EL (cell line): Measurements from ENCODE around the gene SRXN1.

Source experiments
- DNase-seq: peaks from one replicate; pipeline ENCODE4 v3.0.0-alpha.2; 2016

Gene SRXN1

DNA sequence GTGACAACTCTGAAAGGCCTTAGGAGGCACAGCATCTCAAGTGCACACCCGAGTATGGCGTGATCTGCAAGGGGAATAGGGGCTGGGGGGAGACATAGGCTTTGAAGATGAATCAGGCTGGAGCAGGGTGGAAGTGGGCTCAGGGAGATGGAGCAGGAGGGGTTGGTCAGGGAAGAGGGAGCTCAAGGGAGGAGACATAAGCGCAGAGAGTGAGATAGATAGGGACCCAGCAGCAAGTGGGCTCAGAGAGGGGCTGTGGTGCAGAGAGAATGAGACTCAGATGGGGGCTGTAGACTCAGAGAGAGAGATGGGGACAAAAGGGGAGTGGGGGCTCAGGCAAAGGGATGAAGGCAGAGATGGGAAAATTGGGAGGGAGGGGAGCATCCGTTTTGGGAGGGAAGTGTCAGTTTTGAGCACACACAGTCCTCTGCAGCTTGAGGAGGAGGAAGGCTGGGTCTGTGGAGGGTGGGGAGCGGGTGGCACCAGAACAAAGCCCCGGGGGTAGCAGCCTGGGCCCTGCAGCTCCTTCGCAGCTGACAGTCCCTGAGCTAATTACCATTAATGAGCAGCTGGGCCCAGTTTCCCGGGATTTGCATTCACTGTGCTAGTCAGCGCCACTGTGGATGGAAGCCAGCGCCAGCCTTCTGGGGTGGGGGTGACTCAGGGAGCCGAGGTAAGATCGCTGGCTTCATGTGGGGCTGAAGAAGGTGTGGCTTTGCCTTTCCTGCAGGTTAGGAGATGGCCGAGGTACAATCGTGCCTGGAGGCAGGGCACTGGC, 18.7 kb downstream of the SRXN1 start:
- no peak for DNase-seq

- peak; percentile 47 for DNase-seq
These were observed 21.9 kb downstream of the SRXN1 start for GRCh38 chr20:631101-631500.

DNA sequence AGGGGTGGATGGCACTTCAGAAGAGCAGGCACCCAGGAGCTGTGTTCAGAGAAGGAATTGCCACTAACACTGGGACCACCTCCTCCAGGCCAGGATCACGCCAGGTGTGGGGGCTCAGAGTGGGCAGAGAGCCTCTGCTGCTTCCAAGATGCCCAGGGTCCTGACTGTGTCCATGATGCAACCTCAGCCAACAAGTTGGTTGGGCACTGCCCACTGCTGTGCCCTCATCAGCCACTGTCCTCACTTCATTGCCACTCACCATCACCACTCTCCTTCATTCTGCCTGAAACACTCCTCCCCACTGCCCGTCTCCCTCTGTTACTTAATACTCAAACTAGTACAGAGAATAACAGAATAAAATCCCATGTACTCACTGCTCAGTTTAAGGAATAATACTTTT, 26.4 kb downstream of the SRXN1 start:
- DNase-seq: no peak

- no peak for DNase-seq
These were observed 27.6 kb downstream of the SRXN1 start for GRCh38 chr20:625360-625932.

- no peak for DNase-seq
These were observed 29.3 kb downstream of the SRXN1 start for GRCh38 chr20:623704-624103.

GRCh38 chr20:623021-623420, 30.0 kb downstream of the SRXN1 start:
- no peak for DNase-seq

- no peak for DNase-seq
These were observed 30.8 kb downstream of the SRXN1 start for GRCh38 chr20:622161-622560.

DNA sequence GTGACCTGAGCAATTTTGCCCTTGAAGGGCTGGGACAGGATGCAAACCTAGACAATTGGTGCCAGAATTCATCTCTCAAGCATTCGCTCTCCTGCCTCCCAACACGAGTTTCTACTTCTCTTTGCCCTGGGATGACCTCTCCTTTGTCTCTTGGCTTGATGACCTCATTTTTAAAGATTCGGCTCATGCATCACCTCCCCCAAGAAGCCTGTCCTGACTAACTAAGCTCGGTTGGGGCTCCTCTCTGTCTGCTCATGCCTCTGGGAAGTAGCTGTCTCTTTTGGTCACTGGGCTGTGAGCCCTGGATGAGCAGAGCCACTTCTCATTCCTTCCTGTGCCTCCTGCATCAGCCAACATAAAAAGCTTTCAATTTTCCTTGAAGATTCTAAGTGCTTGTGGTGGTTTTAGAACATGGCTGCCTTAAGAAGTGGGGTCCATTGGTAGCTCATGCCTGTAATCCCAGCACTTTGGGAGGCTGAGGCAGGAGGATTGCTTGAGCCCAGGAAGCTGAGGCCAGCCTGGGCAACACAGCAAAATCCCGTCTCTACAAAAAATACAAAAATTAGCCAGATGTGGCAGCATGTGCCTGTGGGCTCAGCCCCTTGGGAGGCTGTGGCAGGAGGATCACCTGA, 31.8 kb downstream of the SRXN1 start:
- DNase-seq: peak; percentile 56

GRCh38 chr20:620246-620645, 32.8 kb downstream of the SRXN1 start:
- DNase-seq: no peak

- DNase-seq: no peak
These were observed 34.0 kb downstream of the SRXN1 start for GRCh38 chr20:618980-619379.

- no peak for DNase-seq
These were observed 34.9 kb downstream of the SRXN1 start for GRCh38 chr20:617934-618690.

GRCh38 chr20:615514-615913, 37.5 kb downstream of the SRXN1 start:
- DNase-seq: no peak

GRCh38 chr20:611843-612185, 41.2 kb downstream of the SRXN1 start:
- no peak for DNase-seq

DNA sequence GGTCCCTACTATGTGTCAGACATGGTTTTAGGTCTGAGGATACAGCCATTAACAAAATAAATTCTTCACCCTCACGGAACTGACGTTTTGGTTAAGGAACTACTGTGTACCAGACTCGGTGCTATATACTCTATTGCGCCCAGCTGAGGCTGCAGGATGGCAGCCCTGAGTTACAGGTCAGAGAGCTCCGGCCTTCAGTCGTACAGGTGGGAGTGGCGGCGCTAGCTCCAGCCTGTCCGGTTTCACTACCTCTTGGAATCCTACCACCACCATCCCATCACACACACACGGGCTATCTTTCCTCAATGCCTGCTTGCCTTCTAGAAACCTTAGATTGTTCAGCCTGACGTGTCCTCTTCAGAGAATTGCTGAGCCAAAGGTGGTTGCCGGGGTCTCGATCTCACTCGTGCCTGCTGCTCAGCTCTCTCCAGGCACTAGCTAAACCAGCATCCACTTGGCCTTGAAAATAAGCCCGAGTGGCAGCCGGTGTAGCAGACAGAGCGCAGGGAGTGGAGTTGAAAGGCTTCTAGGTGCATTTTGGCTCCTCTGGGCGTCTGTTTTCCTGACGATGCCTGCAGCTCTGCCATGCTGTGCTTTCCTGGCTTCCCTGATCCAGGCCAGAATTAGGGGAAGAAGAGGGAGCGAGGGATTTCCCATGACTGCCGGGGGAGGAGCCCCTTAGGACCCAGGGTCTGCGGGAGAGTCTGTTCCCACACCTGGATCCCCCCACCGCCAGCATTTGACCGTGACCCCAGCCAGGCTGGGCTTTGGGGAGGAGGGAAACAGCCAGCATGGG, 41.8 kb downstream of the SRXN1 start:
- no peak for DNase-seq

DNA sequence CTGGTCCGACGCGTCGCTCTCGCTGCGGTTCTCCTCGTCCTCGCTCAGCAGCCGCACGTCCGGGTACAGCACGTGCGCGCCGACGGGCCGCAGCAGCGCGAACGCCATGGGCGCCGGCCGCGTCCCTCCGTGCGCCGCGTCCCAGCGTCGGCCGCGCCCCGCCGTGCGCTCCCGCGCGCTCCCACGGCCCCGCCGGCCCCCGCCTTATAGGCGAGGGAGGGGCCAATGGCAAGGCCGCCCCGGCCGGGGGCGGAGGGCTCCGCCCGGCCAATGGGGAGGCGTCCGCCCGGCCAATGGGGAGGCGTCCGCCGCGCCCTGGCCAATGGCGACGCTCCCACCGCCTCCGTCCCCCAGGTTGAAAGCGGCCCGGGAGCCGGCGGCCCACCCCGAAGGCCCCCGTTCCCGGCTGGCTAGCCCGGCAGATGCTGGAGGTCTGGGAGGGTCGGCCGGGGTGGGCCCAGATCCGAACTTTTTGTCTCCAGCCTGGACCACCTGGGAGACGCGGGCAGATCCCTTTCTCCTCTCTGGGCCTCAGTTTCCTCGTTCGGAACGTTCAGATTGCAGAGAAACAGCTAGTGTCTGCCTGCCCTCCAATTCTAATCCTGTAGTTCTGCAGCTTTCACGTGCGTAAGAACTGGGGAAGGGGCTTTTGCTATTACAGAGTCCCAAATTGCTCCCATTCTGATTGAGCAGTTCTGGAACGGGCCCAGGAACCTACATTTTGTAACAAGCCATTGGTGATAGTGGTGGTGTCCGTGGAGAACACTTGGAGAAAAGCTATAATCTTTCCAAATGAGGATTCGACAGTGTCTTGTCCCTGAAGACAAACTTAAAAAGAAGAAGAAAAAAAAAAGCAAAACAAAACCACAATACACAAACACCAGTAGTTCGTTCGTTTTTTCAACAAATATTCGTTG, 42.6 kb downstream of the SRXN1 start, which contains the start of gene TCF15:
Gene TCF15, minus strand, starts transcription at position 180 of the 917 bp plus-strand sequence. Its CDS starts 72 bp downstream, at position 108.
- peak; percentile 11 for DNase-seq

- DNase-seq: no peak
These were observed 43.5 kb downstream of the SRXN1 start for GRCh38 chr20:609371-609964.

GRCh38 chr20:608970-609369, 44.0 kb downstream of the SRXN1 start:
- no peak for DNase-seq

DNA sequence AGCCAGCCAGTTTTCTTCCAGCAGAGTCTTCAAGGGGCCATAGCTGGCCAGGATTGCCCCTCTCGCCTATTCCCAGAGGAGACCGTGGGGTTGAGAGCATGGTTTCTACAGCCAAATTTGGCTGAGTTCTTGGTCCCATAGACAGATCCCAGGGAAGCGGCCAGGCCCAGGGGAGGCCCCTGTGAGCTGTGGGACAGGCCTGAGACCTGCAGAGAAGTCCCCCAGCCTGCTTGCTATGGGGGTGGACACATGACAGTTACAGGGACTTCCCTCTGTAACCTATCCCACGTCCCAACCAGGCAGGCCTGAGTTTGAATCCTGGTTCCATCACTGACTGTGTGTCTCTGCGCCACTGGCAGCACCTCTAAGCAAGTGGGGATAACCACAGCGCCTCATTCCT, 45.5 kb downstream of the SRXN1 start:
- no peak for DNase-seq

- DNase-seq: peak; percentile 19
These were observed 47.8 kb downstream of the SRXN1 start for GRCh38 chr20:605237-605636.

DNA sequence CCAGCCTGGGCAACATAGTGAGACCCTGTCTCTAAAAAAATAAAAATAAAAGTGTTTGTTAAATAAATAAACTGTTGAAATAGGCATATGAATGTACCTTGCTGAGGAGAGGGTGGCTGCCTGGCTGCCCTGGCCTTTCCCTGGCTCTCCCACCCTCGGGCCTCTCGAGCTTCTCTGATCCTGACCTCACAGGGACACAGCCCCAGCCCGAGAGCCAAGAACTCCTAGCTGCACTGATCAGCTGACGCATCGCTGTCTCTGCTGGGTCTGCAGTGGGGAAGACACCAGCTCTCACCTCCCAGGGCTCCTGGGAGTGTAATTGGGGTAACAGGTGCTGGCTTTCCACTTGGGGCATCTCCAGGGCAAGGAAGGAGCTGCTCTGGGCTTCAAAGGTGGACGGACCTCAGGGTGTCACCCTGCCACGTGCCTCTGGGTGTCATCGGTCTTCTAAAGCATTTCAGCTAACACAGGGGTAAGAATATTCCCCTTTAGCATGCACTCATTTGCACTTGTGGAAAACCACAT, 49.8 kb downstream of the SRXN1 start:
- DNase-seq: no peak
